ENCODE measurements around the gene HPCAL1. TPM values are rescaled to one million over a fixed set of nuclear protein-coding genes. Genes with fewer than 3 reads are reported as not detected.
A peak's percentile ranks its signal among the peaks of the same experiment; 100 is the strongest.

Gene HPCAL1
- total and polyA plus RNA-seq, 2 of the 4 experiments (the other 2 are of a cell fraction): 8.2 to 33.7 TPM

GRCh38 chr2:10362096-10362897, 59.6 kb downstream of the HPCAL1 start:
- Histone ChIP-seq H3K27me3 (ENCODE audit: control insufficient read depth, insufficient read depth, low read length) (no peaks in the 10 kb centered on the region), H2AFZ (replicated peaks; ENCODE audit: low read length, poor library complexity) (no peak overlapping the region), H2AK5ac (ENCODE audit: low read depth, low read length) (no peak overlapping the region), H3K9me1 (ENCODE audit: insufficient read depth, low read length) (peaks cover 9% of the 10 kb centered on the region), H3K18ac (ENCODE audit: low read depth, low read length) (no peak overlapping the region), H2BK5ac (ENCODE audit: low read depth, low read length, poor library complexity, severe bottlenecking) (no peak overlapping the region), H3K9me3 (ENCODE audit: control insufficient read depth, insufficient read depth, low read length) (no peaks in the 10 kb centered on the region), H3K9ac (ENCODE audit: low read depth, low read length) (no peak overlapping the region), H2AK9ac (replicated peaks; ENCODE audit: low read depth, low read length, poor library complexity) (no peak overlapping the region), H4K5ac (ENCODE audit: low read depth, low read length) (no peak overlapping the region), H4K91ac (ENCODE audit: insufficient read depth, low read depth, low read length) (no peak overlapping the region), H3K4me3 (ENCODE audit: insufficient read depth, low read depth, low read length) (no peak overlapping the region), H3K4me2 (ENCODE audit: low read depth, low read length) (no peak overlapping the region), H4K20me1 (ENCODE audit: insufficient read depth, low read length) (peaks cover 25% of the 10 kb centered on the region), H3K56ac (ENCODE audit: extremely low read depth, insufficient read depth, low read length) (no peak overlapping the region), H2BK20ac (ENCODE audit: low read depth, low read length) (no peak overlapping the region), H3K36me3 (ENCODE audit: control insufficient read depth, insufficient read depth, low read length) (no peaks in the 10 kb centered on the region; the same call in 1 of the 2 replicates), H3K79me1 (ENCODE audit: low read depth in 1 of 2, low read length in 2 of 2) (peaks cover 0 to 23% of the 10 kb centered on the region in 2 experiments; a peak in 2 of 4 replicates), H3K4ac (ENCODE audit: low read depth, low read length) (no peak overlapping the region), H3K14ac (replicated peaks; ENCODE audit: low read depth, low read length) (no peak overlapping the region), H2BK15ac (ENCODE audit: low read depth, low read length) (no peak overlapping the region), H3K4me1 (ENCODE audit: control insufficient read depth, insufficient read depth, low read length) (peaks cover 6% of the 10 kb centered on the region; the same call in 1 of the 2 replicates), H3K27ac (ENCODE audit: insufficient read depth, low read length) (no peak overlapping the region), H2BK120ac (ENCODE audit: low read depth, low read length) (no peak overlapping the region), H3K23ac (ENCODE audit: low read depth, low read length) (no peak overlapping the region), H4K8ac (ENCODE audit: low read depth in 2 of 2, low read length in 2 of 2) (no peak overlapping the region)
- dilution Hi-C loops (cut with HindIII; ENCODE audit: low sequenced_read_pairs, unreplicated experiment): no loop called here
- intact Hi-C loops (cut with micrococcal nuclease): no loop called here
- 79% methylated on average over 7 of the region's 14 CpGs; no CpG with 5 or more reads in 1 of the 2 experiments for WGBS, 2 experiments (ENCODE audit: extremely low coverage in 2 of 2, insufficient read length in 1 of 2)
- DNase-seq: no peak
- POLR2A ChIA-PET (ENCODE audit: unreplicated experiment): no interaction called here
- in situ Hi-C loops (cut with MboI; ENCODE audit: low sequenced_read_pairs): no loop called here
- CTCF ChIA-PET: no interaction called here
- ATAC-seq (ENCODE audit: low read depth): no peak
- TF ChIP-seq MAFK (IDR thresholded peaks at IDR 0.05; ENCODE audit: low read depth, low read length): peak; percentile 73
- 0 out of 2 replicates have a peak, but pooled peaks have one; percentile 18 for TF ChIP-seq NFE2L2 (IDR thresholded peaks at IDR 0.05; ENCODE audit: low read depth, low read length)
- TF ChIP-seq CHD1 (IDR thresholded peaks at IDR 0.05; ENCODE audit: low read depth, low read length): no peak
- BruUV-seq (replicated peaks): no TSS peak
